NCI-H1417 treated with DMSO at 0.1 percent for 48 hours (cell line): ENCODE results near the gene PLEKHH1.

Experiments used
- DNase-seq: peaks from one replicate; lab custom pipeline; 2025; lab: John Stamatoyannopoulos, UW

PLEKHH1 gene

GRCh38 chr14:67510836-67511235 is 22.3 kb upstream of the PLEKHH1 start:
- DNase-seq = no peak

DNA sequence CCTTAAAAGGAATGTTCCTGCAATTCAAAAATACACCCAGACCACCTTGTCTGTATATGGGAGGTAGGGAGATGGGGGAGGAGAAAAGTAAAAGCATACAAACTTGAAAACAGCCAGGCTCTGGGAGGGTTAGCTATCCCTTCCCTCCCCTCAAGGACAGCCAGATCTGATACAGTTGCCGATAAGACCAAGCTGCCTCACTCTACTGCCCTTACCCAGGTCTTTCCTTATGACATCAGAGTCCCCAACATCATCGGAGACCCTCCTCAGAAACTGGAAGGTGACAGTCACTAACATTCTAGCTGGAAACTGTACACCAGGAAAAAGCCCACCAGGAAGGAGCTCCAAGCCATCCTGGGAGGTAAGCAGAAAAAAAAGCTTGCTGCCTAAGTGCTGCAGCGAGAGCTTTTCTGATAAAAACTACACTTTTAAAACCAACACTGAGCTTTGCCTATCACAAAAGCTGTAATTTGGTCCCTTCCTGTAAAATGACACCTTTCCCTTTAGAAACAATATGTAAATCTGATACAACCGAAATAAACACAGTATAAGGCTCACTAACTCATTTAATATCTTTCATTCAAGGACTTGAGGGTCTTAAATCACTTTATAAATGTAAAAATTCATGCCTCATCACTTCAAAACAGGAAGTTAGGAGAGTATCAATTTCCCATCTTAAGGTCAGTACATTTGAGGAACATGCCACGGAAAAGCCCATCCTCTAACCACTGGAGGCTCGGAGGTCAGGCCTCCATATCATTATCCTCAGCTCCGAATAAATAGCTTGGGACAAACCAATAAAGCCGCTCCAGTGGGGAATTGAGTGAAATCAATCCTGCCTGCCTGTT is 20.4 kb upstream of the PLEKHH1 start:
- no peak for DNase-seq

DNA sequence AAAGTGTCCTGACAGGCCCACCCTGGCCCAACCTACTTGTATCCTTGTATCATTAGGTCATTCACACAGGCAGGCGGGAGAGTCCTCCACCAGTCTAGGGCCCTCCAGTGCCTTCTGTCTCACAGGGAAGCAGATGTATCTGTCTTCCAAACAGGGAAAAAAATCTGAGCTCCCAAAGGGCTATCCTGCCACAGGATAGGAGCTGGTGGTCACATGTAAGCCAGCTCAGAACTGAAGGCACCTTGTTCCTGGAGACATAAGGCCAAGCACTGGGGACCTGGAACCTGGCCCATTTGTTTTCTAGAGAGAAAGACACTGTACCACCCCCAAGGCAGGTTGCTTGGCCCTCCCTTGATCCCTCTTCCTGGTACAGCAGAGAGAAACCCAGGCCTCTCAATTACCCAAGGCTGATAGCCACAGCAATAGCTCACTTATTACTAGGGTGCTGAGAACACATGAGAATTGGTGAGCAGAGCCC is 19.4 kb upstream of the PLEKHH1 start:
- DNase-seq = no peak

DNA sequence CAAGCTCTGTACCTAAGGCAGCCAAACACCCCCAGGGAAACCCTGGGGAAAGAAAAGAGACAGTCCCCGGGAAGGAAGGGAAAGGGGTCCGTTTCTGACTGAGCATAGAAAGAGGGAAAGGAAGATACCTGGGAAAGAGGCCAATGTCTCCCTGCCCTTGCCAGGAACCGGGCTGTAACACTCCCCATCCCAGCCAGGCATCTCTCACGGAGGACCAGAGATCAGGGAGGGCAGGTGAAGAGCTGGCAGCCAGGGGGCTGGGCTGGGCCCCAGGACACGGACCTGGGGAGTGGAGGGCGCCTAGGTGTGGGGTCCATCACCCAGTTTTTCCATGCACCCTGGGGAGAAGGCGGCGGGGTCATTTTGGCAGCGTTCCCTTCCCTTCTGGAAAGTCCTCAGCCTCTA is 18.9 kb upstream of the PLEKHH1 start:
- no peak for DNase-seq

GRCh38 chr14:67514650-67515385 is 18.3 kb upstream of the PLEKHH1 start:
- DNase-seq = no peak

DNA sequence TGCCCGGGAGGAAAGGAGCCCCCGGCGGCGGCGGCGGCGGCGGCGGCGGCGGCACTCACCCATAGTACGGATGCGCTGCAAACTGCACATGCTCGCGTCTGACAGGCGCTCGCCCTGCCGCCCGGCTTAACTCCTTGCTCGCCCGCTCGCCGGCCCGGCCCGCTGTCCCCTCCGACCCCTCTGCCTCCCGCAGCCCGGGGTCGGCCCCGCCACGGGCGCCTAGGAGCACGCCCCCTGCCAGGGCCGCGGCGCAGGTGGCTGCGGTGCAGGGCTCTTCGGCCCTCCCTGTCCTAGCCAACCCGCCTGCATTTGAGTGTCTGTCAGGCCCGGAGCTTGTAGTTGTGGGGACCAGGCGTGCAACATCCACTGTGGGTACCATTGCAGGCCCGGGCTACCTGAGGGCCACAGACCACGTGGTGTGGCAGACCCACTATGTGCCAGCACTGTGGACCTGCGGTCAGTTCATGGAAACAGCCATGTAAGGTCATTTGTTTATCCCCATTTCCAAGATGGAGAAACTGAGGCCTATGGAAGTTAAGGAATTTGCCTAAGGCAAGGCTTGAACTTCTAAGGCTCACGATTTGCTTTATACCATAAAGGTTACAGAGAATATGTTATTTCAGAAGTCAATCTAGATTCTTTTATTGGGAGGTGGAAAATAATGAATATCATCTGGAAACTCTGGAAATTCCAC is 17.6 kb upstream of the PLEKHH1 start:
- DNase-seq = no peak

DNA sequence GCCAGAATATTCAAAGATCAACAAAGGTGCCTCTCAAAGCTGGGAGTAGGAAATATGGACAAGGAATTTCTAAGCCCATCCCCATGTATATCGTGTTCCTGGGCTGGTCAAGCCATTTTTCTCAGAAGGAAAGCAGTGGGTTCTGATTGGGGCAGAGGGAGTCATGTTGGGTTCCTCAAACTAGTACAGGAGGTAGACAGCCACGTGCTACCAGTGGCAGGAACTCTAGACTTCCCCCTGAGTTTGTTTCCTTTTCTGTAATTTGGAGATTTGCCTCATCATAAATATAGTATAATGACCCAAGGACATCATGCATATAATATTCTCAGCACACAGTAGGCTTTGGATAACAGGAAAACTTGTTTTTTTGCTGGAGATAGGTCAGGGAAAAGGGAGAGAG is 16.4 kb upstream of the PLEKHH1 start:
- no peak for DNase-seq

- DNase-seq = no peak
These were observed 16.0 kb upstream of the PLEKHH1 start for GRCh38 chr14:67517083-67517482.

- DNase-seq = no peak
These were observed 13.7 kb upstream of the PLEKHH1 start for GRCh38 chr14:67519406-67519805.

DNA sequence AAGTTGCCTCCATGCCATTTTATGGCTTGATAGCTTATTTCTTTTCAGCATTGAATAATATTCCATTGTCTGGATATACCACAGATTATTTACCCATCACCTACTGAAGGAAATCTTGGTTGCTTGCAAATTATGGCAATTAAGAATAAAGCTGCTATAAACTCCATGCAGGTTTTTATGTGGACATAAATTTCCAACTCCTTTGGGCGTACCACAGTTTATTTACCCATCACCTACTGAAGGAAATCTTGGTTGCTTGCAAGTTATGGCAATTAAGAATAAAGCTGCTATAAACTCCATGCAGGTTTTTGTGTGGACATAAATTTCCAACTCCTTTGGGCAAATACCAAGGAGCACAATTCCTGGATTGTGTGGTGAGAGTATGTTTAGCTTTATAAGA is 12.6 kb upstream of the PLEKHH1 start:
- DNase-seq = no peak

DNA sequence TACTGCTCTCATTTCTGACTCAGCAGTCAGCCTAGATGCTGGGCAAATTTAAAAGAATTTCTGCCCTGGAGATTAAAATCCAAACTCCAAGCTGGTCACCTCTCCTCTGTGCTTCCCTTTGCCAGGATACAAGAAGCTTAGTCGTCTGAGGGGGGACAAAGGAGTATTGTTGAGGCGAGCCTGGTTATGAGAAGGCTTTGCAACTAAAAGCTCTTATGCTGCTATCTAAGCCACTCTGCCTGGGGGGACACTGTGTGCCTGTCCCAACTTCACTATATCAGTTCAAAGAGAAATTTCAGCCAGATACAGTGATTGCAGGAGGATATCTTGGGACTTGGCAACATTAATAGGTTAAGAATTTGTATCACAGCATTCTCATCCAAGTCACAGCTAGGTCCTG is 10.8 kb upstream of the PLEKHH1 start:
- DNase-seq = no peak

GRCh38 chr14:67523764-67524633 is 9.1 kb upstream of the PLEKHH1 start:
- no peak for DNase-seq

- no peak for DNase-seq
These were observed 8.5 kb upstream of the PLEKHH1 start for GRCh38 chr14:67524634-67524963.

DNA sequence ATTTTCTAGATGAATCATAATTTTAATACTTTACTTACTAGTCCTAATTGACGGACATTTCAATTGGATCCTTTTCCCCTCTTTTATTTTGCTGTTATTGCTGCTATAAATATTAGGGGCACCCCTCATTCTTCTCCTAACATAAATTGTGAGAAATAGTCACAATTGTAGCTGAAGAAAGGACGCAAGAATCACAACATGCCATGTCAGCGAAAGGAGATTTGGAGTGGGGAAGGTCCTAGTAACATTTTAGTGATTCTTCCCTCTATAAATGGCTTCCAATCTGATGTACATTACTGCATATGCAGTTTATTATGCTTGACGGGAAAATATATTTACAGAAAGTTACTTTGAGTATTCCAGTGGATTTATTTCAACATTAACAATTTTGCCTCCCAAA is 7.7 kb upstream of the PLEKHH1 start:
- no peak for DNase-seq

DNA sequence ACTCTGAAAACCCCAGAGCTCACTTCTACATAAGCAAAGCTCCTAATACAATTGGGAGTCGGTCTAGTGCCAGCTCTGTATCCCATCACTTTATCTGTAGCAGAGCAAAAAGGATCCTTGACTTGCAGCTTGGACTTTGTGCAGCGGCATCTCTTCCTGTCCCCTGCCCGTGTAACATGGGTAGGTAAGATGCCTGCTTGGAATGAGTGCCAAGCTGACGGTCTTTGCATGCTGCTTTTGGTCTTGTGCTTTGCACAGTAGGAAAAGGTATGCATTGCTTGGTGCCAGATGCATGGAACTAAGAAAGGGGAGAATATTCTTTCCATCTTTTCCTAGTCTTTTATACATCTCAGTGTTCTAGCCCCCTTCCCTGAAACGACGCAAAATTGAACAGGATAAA is 6.9 kb upstream of the PLEKHH1 start:
- no peak for DNase-seq

DNA sequence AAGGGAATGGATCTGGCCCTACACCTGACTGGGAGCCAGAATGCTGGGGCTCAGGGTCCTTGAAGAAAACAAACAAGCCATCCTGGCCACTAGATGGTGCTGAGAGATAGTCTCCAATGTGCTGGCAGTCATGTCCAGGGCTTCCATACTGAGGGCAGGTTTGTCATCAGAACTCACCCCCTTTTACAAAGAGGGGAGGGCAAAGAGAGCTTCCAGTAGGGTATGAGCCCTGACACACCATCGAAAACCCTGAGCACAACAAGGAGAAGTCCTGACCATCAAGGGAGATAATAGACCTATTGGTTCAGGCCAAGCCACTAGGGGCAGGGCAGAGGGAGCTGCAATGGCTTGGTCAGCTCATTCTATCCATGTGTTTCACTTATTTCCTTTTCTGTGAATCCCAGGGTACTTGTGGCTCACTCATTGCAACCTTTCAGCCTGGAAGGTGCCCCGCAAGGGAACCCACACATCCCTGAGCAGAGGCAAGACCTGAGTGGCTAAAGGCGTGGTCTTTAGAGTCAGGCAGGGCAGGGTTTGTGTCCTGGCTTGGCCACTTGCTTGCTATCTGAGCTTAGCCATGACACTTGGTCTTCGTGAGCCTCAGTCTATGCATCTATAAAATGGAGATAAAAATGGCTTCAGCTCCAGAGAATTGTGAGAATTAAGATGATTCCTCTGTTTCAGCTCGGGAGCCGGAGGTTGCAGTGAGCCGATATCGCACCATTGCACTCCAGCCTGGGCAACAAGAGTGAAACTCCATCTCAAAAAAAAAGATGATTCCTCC is 6.2 kb upstream of the PLEKHH1 start:
- DNase-seq = no peak

DNA sequence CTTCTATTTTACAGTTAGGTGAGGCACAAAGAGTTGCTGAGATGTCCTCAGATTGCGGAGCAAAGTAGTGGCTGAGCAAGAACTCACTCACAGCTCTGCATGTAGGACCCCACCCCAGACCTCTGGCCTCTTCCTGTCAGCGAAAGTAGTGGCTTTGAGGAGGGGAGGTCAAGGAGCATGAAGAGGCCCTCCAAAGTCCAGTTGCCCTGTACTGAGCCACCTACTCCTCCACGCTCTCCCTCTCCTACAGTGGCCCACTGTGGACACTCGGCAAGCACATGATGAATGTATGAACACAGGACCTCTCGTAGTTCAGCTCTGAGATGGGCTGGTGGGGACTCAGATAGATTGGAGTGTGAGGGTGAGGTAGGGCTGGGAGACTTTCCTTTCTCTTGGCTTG is 5.3 kb upstream of the PLEKHH1 start:
- DNase-seq = no peak

- no peak for DNase-seq
These were observed 4.8 kb upstream of the PLEKHH1 start for GRCh38 chr14:67528276-67528675.

DNA sequence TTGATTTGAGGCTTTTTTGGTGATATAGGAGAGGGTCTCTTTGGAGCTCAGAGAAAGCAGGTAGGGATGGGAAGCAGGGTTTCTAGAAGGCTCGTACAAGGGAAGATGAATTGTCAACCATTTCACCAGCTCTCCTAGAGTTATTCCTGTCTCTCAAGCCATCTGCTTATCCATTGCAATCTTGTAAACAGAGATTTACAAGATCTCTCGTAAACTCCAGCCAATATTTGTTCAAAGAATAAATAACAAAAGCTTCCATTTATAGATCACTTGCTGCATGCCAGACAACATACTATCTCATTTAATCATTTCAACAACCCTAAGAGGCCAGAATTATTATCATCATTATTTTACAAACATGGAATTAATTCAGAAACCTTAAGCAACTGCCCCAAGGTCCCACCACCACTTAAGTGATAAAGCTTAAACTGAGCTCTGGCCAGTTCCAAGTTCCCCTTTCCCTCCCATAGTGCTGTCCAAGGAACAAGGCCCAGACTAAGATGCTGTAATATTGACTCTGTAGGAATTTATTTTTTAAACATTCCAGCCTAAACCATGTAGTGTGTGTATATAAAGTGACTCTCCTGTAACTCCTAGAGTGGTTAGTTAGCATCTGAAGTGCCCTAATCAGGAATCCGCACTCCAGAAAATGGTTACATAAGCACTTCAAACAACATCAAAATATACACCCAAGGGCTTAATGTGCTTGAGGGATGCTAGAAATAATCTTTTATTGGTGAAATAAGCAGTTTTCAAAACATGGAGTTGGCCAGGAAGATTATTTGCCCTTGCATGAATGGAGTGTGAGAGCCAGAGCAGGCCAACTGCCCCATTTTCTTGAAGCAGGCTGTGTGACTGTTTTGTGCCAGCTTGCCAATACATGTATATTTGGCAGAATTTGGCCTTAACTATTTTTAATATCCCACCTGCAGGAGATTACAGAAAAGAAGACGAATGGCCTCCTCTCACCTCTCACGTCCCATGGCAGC is 2.8 kb upstream of the PLEKHH1 start:
- DNase-seq = no peak

GRCh38 chr14:67532606-67532997 is 488 bp upstream of the PLEKHH1 start:
- no peak for DNase-seq
